ENCODE measurements around the gene DPP10.

Gene DPP10

GRCh38 chr2:114610677-114611076 is 168.2 kb downstream of the DPP10 start:
- DNase-seq = no peak

DNA sequence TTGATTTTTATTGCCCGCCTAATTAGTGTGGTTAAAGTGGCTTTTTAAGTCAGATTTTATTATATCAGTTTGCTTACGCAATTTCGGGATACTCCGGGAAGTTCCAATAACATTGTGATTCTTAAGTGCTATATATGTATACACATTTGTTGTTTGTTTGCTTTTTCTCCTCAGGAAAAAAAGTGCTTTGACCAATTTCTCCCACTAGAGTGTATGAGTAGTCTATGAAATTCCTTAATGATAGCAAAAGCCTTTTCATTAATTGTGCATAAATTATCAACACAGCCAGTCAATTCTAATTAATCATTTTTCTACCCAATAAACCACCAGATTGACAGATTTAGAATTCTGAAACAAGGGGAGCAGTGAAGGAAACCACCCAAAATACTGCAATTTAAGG is 172.2 kb downstream of the DPP10 start:
- no peak for DNase-seq

GRCh38 chr2:114628481-114628880 is 186.0 kb downstream of the DPP10 start:
- no peak for DNase-seq

- DNase-seq = no peak
Measured at GRCh38 chr2:114631146-114631545, 188.7 kb downstream of the DPP10 start.

DNA sequence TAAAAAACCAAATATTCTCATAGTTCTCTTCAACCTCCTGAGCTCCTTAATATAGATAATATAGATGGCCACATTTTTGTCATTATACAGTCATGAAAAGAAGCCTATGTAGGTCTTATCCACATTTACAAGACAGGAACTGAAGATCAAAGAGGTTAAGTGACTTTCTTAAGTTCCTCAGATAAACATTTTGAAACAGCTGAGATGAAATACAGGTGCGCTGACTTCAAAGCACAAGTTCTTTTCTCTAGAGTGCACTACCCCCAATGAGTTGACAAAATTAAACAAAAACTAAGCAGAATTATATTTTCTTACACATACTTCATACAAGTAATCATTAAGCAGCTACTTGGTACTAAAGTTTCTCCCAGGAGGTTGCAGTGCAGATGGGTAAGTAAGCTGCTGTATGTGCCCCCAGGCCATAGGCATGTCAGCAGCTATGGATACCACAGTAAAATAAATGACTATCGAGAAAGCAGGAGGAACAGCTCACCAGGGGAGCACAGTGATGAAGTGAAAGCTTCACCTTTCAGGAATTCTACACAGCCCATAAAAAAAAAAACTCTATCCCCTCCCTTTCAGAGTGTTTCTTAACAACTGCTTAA is 199.8 kb downstream of the DPP10 start:
- DNase-seq = no peak

- DNase-seq = no peak
Measured at GRCh38 chr2:114642988-114643553, 200.6 kb downstream of the DPP10 start.

GRCh38 chr2:114651933-114652332 is 209.5 kb downstream of the DPP10 start:
- DNase-seq = no peak

- DNase-seq = no peak
Measured at GRCh38 chr2:114659880-114660279, 217.4 kb downstream of the DPP10 start.

GRCh38 chr2:114661971-114662939 is 219.8 kb downstream of the DPP10 start:
- DNase-seq = no peak

DNA sequence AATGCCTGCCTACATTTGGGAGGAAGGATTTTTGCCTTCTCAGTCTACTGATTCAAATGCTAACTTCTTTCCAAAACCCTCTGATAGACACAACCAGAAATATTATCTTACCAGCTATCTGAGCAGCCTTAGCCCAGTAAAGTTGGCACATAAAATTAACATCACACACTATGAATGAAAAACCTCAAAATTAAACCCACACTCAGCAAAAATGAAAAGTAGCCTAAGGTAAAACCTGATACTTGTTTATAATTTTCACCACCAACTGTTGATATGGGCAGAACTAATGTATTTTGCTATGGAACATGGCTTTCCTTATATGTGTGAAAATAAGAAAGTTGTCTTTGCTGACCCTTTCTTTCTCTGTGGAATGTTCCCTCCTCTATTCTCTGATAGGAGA is 226.0 kb downstream of the DPP10 start:
- no peak for DNase-seq

DNA sequence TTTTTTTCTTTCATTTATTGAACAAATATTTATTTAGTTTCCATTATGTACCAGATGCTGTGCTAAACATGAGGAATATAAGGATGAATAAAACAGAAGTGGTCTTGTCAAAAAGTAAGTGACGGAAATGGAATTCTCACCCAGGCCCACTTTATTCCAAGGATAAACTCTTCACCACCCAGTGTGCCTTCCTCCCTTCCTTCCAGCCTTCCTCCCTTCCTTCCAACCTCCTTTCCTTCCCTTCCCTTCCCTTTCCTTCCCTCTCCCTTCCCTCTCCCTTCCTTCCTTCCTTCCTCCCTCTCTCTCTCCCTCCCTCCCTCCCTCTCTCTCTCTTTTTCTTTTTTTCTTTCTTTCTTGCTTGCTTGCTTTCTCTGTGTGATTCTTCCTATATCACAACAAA is 240.8 kb downstream of the DPP10 start:
- no peak for DNase-seq

DNA sequence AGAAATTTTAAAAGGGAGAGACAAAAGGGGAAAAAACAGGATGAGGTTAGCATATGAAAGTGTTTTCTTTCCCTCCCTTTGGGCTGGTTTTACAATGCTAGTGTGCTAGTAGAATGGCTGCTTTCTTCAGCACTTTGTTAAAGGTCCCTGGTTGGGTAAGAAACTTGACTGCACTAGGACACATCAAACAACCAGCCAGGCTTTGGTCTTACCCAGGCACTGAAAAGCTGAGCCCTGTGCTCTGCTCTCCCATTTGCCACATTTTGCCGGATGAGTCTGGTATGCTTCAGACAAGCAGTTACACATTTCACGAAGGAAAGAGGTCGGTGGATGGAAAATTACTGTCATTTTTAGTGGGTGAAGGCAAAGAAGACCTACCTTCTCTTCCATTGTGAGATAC is 242.0 kb downstream of the DPP10 start:
- DNase-seq = no peak

GRCh38 chr2:114685102-114685501 is 242.7 kb downstream of the DPP10 start:
- no peak for DNase-seq

DNA sequence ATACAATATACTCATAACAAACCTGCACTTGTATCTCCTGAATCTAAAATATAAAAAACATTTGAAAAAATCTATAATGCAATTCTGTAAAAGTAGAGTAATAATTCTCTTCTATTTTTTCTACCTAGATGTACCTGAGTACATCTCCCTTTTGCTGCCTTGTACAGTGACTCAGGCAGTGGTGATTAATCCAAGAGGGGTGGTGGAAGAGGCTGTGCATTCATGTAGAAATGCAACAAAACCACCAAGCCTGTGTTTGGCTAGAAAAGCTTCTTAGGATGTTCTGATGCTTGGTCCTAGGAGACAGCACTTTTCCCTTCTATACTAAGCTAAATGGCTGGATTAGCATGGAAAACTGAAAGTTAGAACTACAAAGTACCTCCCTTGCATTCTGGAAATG is 245.8 kb downstream of the DPP10 start:
- DNase-seq = no peak

- DNase-seq = no peak
Measured at GRCh38 chr2:114698520-114698919, 256.1 kb downstream of the DPP10 start.

DNA sequence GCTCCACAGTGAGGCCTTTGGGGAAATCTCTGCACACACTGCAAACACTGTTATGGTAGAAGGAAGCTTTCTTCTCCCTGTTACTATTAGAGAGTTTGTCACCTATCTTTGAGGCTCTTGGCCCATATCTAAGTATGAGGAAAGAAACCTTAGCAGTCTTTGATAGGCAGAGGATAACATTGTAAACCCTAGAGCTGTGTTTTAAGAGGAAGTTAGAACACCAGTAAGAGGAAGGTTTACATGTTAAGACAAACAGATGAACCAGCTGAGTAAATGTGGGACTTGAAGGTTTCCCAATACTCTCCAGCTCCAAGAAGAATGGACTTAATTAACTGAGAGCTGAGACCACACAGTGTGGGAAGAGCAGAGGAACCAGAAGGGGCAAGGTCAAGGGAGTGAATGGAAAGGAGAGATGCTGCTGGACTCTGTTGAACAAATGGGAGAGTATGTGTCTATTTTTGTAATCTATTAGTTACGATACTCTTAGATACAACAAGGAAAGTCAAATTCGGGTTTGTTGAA is 257.0 kb downstream of the DPP10 start:
- DNase-seq = no peak

DNA sequence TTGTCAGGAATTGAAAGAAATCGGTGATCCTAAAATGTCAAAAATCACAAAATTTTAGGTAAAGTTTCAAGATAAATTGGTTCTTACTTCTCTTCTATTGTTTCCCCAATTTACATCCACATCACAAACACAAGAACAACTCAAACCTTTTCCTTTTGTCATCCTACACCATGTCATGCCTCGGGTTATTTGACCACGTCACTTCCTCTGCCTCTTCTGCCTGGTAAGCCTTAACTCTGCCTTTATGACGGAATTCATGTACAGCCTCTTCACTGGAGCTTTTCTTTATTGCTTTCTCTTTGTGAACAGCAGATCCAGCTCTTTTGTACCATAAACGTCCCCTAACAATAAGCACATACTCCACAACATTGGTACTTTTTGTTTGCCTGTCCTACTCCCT is 258.0 kb downstream of the DPP10 start:
- no peak for DNase-seq

- DNase-seq = no peak
Measured at GRCh38 chr2:114709936-114710850, 267.8 kb downstream of the DPP10 start.

DNA sequence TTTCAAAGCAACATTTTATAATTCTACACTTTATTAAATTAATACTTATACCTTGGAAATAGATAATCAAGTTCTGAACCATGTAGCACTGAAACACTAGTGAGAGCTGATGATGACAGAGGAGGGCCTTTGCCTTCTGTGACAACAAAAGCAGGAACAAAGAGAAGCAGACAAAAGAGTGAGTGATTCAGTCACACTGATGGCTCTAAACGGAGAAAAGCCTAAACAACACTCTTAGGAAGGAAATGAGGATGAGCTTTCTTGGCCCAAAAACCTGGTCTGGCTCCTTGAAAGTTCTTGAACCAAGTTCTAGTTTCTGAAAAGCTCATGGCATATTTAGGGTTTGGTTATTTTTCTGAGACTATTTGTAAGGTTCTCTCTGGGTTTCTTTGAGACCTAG is 271.9 kb downstream of the DPP10 start:
- DNase-seq = no peak

GRCh38 chr2:114717049-114717448 is 274.6 kb downstream of the DPP10 start:
- no peak for DNase-seq

DNA sequence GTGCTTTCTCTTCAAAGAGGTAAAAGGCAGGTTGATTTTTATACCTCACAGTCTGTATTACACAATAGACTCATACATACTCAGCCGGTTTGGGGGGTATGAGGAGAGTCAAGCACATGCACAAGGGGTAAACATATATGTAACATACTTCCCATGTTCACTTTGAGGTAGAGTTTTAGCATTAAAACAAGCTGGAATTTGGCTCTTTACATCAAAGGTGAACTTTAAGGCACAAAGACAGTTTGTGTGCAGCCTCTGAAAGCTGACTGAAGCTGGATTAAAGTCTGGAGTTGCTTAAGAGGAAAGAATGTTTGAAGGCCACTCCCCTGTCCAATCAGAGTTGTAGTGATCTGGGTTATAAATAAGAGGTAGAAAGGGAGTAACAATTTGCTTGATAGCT is 282.0 kb downstream of the DPP10 start:
- no peak for DNase-seq

- DNase-seq = no peak
Measured at GRCh38 chr2:114727012-114727411, 284.6 kb downstream of the DPP10 start.

DNA sequence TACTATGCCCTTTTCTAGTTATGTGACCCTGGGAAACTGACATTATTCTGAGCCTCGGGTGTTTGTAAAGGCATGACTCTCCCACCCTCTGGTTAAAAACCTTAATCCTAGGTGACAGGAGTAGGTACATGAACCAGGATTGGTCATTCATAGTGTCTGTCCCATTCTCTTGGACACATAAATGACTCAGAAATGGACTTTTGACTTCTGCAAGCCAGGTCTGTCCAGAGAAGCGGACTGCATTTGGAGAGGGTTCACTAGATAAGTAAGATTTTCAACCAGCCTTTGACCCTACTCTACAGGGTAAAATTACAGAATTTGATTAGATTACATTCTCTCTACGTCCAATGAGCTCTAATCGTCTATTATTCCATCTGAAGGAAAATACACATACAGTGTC is 285.9 kb downstream of the DPP10 start:
- no peak for DNase-seq

Measured in NCI-H2081 treated with DMSO at 0.1 percent for 48 hours (cell line).